WTC11 (cell line): ENCODE data around the gene TMEM151B.

Experiments used
- ATF2 ChIP-seq: sonication (generic); formaldehyde crosslinking; IDR thresholded peaks from 2 replicates; pipeline ENCODE4 v1.8.1; 2022; ENCODE audit warnings: low read depth, missing genetic modification reagents, borderline replicate concordance
- ATF3 ChIP-seq: sonication (generic); formaldehyde crosslinking; conservative IDR thresholded peaks from 2 replicates; pipeline ENCODE4 v1.8.1; 2022; ENCODE audit warnings: mild to moderate bottlenecking, missing genetic modification reagents
- CTCF ChIP-seq: fragments of 200-600 bp; IDR thresholded peaks from 2 replicates; pipeline ENCODE4 v1.8.0; 2022; ENCODE audit warnings: antibody characterized with exemption
- FOXK1 ChIP-seq: sonication (generic); formaldehyde crosslinking; IDR thresholded peaks from 2 replicates; pipeline ENCODE4 v1.8.0; 2022; ENCODE audit warnings: mild to moderate bottlenecking, moderate library complexity, missing genetic modification reagents
- RELA ChIP-seq: sonication (generic); formaldehyde crosslinking; IDR thresholded peaks from 2 replicates; pipeline ENCODE4 v1.8.1; 2022; ENCODE audit warnings: missing genetic modification reagents, mild to moderate bottlenecking, borderline replicate concordance

GRCh38 chr6:44305200-44305725, 35.0 kb downstream of the TMEM151B start:
- no peak for TF ChIP-seq RELA (CRISPR knock-in tag)
- TF ChIP-seq CTCF = no peak
- no peak for TF ChIP-seq FOXK1 (CRISPR knock-in tag)
- TF ChIP-seq ATF2 = no peak
- TF ChIP-seq ATF3 (CRISPR knock-in tag) = no peak
